Stimulated activated CD8-positive, alpha-beta memory T cell treated with anti-CD3 and anti-CD28 coated beads, Interleukin-7, amount 100 ng/mL, for 24 hours (primary cell): Measurements from ENCODE around the gene PF4V1.
"Not testable (repeated sequence)": the region's sequence is repeated elsewhere in the genome, so short reads cannot be mapped to it uniquely, and the experiment has no call there.

Experiments used
- DNase-seq: peaks from one replicate; pipeline ENCODE4 v3.0.0-alpha.2; 2020; ENCODE audit warnings: low read depth

PF4V1 gene

GRCh38 chr4:73870768-73871167, 17.7 kb downstream of the PF4V1 start:
- no peak for DNase-seq

GRCh38 chr4:73871511-73872310, 18.6 kb downstream of the PF4V1 start:
- no peak for DNase-seq

DNA sequence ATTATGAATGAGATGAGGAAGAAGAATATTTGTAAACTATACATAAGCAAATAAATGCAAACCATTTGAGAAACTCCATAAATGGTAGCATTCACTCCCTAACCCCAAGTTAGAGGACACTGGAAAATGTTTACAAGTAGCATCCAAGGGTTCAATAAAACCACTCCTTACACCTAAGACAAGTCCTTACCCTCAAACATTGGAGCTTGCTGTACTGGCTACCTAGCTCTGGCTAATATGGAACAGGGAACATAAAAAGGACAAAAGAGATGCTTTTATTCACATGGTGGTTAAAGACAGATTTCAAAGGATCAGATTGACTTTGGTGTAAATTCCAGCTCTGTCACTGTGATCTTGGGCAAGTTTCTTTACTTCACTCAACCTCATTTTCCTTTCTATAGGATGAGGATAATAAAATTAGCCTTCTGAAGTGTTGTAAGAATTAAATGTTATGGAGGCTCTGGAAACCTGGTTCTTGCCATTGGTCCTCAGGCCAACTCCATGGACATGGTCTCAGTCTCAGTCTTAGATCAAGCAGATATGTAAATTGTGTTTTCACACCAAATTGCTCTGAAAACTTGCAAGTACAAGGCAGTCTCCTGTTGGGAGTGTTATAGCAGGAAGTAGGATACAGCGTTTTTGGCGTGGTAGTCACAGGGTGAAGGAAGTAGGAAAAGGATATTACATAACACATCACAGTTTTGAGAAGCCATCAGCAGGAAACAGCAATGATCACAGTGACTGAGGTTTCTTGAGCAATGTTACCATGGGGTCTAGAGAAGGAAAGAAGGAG, 19.4 kb downstream of the PF4V1 start:
- DNase-seq = no peak

DNA sequence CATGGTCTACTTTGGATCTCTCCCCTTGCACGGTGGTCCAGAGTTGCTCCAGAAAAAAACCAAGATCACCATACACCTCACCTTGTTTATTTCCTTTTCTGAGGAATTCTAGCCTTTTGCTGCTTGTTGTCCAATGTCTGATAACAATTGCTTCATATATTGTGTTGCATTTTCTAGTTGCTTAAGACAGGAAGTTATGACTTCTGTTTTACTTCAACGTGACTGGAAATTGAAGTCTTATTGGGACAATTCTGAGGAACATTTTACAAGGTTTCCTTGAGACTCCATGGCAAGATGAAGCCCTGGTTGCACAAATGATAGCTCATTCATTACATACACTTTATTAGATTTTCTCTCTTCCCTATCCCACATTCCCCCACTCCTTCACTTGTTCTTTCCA, 21.3 kb downstream of the PF4V1 start:
- no peak for DNase-seq

GRCh38 chr4:73875401-73875800, 22.3 kb downstream of the PF4V1 start:
- no peak for DNase-seq

DNA sequence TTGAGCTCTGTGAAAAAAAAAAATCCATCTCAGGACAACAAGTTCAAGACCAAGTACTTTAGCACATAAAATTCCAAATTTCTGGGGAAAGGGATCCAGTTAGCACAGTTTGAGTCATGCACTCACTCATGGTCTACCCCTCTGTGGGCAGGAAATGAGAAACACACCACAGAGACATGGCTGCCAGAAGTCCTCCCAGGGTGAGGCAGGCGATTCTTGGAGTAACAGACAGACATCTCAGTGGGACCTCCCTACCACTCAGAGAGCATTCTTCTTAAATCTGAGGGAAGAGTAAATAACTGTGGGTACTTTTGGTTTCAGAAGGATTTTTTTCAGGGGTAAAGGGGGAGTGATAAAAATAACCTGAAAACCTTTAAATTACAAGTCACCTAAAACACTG, 30.2 kb downstream of the PF4V1 start:
- no peak for DNase-seq

GRCh38 chr4:73885574-73886267, 32.6 kb downstream of the PF4V1 start:
- DNase-seq = no peak

- no peak for DNase-seq
Observed at GRCh38 chr4:73891326-73891725, 38.2 kb downstream of the PF4V1 start.

GRCh38 chr4:73891739-73892405, 38.8 kb downstream of the PF4V1 start:
- DNase-seq = no peak

GRCh38 chr4:73892966-73893365, 39.9 kb downstream of the PF4V1 start:
- no peak for DNase-seq

DNA sequence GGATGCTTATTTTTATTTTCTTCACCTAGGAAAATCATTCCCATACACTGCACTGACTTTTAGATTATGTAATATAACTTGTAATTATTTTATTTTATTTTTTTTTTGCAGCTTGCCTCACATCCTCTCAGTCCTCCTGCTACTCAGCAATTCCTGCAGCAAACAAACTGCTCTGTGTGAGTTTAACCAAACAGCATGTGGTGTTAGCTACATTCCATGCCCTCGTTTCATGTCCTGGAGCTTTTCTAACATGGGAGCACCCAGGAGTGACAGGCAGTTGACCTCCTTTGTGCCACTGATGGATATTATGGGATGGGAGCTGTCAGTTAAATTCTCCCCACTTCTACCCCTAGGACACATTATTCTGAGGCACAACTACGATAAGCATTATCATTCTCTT, 40.9 kb downstream of the PF4V1 start:
- DNase-seq = no peak

- no peak for DNase-seq
Observed at GRCh38 chr4:73895201-73896175, 42.4 kb downstream of the PF4V1 start.

DNA sequence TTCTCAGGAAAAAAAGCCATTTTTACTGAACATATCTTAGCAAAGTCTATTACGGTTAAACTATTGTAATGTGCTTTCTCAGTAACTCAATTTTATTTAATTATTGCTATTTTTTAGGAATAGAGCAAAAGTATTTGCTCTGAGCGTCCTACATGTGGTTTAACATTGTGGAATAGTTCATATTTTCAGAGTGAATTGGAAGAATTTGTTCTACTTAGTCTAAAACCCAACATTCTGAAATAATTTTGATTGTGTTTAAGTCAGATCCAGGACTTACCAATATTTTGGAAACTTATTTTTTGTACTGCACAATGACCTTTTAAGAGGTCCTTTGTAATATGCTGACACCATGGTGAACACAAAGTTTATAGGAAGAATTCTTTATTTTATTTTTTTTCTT, 43.3 kb downstream of the PF4V1 start:
- DNase-seq = no peak

DNA sequence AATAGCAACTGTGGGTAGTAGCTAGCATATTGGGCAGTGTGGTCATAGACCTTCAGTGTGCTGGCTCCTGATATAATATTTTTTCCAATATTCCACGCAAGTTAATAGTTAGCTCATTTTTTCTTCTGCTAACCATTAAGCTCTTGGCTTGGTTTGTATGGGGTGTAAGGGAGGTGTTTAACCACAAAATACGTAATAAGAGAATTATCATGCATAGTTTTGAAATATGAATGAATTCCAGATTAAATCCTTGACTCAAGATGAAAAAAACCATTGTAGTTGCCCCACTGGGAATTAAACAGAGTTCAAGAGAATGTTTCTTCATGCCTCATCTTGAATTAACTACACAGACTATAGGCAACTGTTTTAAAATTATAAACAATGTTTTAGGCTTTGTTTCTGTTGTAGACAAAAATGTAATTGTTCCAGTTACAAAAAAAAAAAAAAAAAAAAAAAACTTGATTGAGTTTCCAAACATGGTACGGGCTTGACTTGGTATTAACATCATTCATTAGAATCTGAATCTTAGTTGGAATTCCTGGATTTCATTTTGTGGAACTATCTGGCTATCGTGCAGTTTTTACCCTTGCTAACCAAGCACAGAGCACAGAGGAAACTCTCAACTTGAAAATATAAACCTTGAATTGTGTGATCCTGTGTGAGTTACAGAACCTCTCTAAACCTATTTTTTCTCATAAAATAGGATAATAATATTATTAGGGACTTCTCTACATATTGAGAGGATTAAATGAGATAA, 44.5 kb downstream of the PF4V1 start:
- no peak for DNase-seq

DNA sequence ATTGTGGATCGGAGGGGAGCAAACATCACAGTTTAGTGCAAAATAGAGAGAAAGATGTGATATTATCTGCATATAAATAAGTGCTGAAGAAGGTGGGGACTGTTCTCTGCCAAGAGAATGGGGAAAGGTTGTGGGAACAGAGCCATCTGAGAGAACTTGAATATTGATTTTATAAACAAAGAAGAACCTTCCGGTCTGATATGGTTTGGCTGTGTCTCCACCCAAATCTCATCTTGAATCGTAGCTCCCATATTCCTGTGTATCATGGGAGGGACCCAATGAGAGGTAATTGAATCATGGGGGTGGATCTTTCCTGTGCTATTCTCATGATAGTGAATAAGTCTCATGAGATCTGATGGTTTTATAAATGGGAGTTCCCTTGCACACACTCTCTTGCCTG, 46.2 kb downstream of the PF4V1 start:
- not testable (repeated sequence) for DNase-seq

- DNase-seq = no peak
Observed at GRCh38 chr4:73901031-73901430, 47.9 kb downstream of the PF4V1 start.

DNA sequence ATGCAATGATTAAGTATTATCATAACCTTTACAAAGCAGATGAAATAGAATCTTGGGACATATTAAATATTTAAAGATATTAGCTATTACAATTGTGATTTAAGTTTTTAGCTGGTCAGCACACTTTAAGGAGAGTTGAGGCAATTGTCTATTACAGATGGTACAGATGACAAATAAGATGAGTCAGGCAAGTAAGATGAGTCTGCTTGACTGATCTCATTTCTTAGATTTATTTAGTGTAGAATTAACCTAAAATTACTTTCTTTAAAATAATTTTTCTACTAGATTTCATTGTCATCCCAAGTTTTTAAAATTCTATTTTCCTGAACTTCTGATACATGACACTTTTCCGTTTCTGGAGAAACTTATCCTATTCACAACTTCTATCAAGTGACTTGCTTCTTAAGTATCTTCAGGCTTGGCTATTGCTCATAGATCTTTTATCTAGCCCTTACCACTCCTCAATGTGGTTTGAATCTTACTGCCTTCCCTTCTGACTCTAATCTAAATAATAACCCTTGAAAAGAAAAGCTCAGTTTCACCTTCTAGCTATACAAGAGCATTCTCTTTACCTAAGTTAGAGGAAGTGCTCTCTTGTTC, 49.0 kb downstream of the PF4V1 start:
- DNase-seq = no peak

GRCh38 chr4:73902817-73903547, 49.9 kb downstream of the PF4V1 start:
- DNase-seq = no peak
